Large intestine (tissue), 3 donors: ENCODE data around the gene RYR1. TPM values are rescaled to one million over a fixed set of nuclear protein-coding genes. Genes with fewer than 3 reads are reported as not detected.
"Not testable (repeated sequence)": the region's sequence is repeated elsewhere in the genome, so short reads cannot be mapped to it uniquely, and the experiment has no call there.

ENCODE experiments used
- DNase-seq, 2 donors: peaks; one replicate each; pipeline versions ENCODE4 v3.0.0 to v3.0.0-alpha.2; 2013
- H3K27ac ChIP-seq: one replicate; pipeline ENCODE4 v1.5.1; 2013; ENCODE audit warnings: low read length
- H3K27me3 ChIP-seq: 2 replicates; pipeline ENCODE4 v1.6.1; 2013; ENCODE audit warnings: low read length; ENCODE audit not compliant: control insufficient read depth, insufficient read depth
- H3K36me3 ChIP-seq: 2 replicates; pipeline ENCODE4 v1.6.1; 2013; ENCODE audit warnings: low read length; ENCODE audit not compliant: control insufficient read depth, insufficient read depth
- H3K4me1 ChIP-seq: one replicate; pipeline ENCODE4 v1.6.1; 2013; ENCODE audit warnings: low read length; ENCODE audit not compliant: control insufficient read depth, insufficient read depth
- H3K4me3 ChIP-seq: one replicate; pipeline ENCODE4 v1.5.1; 2013; ENCODE audit warnings: low read length
- H3K9me3 ChIP-seq: one replicate; pipeline ENCODE4 v1.6.1; 2013; ENCODE audit warnings: mild to moderate bottlenecking, low read depth, low read length, moderate library complexity; ENCODE audit not compliant: control insufficient read depth
- WGBS: methylation state at CpG from one replicate; pipeline ENCODE4 v1.1.5; 2013; ENCODE audit warnings: low lambda C conversion rate; ENCODE audit not compliant: insufficient coverage; 5-methylcytosine and 5-hydroxymethylcytosine counted together
- polyA plus RNA-seq: library from polyadenylated mRNA; unstranded; fragments of 120-200 nt; gene quantifications from one replicate; pipeline ENCODE4 v1.2.1, GENCODE V29; 2013

The RYR1 gene
- polyA plus RNA-seq, 1 donor, result 2.9 TPM

DNA sequence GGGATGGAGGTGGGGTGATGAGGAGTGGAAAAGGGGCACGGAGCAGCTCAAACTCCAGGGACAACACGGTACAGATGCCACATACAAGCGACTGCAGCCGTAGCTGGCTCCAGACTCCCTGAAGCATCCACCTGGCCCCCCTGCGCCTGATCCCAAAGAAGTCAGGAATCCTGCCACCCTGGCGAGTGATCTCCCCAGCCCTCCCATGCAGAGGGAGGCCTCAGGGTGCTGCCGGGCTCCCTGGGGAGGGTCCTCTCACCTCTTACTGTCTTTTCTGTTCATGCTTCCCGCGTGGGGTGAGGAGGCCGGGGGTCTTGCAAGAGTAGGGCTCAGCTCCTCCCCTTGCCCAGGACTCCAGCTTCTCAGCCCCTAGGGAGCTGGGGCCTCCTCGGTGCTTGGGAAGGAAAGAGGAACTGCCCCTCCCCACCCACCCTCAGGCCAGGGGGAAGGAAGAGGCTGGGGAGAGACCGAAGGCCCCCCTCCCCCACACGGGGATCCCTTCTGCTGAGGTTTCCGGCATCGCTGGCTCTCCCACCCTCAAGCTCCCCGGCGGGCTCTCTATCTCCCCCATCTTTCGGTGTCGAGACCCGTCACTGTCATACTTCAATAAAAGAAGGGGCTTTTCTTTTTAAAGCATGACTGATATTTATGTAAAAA, 7.6 kb upstream of the RYR1 start, which contains the start of gene RASGRP4:
TSS of gene RASGRP4 (minus strand) at position 410 of the 657 bp plus-strand sequence. CDS start at position 282, 128 bp downstream.
- Histone ChIP-seq H3K4me3 (no peak within 1 kb of the TSS), H3K4me1 (no peaks in the 10 kb centered on the region), H3K36me3 (no peaks in the 10 kb centered on the region), H3K27ac (no peak within 1 kb of the TSS), H3K27me3 (peaks cover 10% of the 10 kb centered on the region), H3K9me3 (no peaks in the 10 kb centered on the region)
- no CpG with 5 or more reads among the region's 20 CpGs for WGBS
- no peak for DNase-seq

DNA sequence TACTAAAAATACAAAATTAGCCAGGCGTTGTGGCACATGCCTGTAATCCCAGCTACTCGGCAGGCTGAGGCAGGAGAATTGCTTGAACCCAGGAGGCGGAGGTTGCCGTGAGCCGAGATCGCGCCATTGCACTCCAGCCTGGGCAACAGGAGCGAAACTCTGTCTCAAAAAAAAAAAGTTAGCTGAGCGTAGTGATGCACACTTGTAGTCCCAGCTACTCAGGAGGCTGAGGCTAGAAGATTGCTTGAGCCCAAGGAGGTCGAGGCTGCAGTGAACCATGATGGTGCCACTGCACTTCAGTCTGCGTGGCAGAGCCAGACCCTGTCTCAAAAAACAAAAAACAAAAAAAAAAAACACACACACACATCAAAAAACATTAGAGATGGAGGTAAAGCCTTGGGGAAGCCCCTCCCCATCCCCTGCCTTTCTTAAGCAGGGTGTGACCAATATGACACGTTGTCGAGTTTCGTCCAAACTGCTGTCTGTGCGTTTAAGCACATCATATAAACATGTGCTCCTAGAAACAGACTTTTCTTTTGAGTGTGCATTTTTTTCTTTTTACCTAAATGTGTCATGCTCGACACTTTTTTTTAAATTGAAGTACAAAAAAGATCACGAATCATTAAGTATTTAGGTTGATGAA, 6.3 kb upstream of the RYR1 start:
- peaks cover 13% of the 10 kb centered on the region for H3K27me3 ChIP-seq
- DNase-seq, H3K4me1 ChIP-seq, H3K9me3 ChIP-seq, H3K4me3 ChIP-seq, H3K36me3 ChIP-seq, H3K27ac ChIP-seq: not testable (repeated sequence)
- WGBS, result no CpG with 5 or more reads among the region's 17 CpGs

DNA sequence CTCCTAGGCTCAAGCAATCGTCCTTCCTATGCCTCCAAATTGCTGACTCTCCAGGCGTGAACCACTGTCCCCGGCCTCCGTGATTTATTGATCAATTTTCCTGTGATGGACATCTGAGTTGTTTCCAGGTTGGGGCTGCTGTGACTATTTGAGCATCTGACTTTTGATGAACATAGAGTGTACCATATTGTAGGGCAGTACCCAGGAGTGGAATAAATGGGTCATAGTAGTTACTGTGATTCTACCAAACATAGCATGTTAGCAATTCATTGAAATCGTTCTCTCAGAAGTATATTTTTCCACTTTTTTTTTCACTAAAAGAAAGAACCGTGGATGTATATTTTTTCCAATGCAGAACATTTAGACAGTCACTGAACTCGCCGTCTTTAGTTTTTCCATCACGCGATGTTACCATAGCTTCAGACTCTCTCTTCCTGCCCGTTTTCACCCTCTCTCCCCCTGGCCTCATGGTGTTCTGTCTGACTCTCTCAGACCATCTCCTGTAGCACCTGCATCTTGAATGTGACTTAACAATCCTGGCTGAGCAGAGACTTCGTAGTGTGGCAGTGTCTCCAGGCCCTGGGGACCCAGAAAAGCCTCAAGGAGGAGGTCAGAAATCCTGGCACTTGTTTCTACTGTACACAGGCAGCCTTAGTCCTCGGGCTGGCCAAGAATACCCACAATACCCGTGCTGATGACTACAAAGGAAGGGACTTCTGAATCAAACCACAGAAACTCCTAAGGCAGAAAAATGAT, 4.3 kb upstream of the RYR1 start:
- Histone ChIP-seq H3K27ac (no peak overlapping the region), H3K9me3 (no peaks in the 10 kb centered on the region), H3K27me3 (peaks cover 27% of the 10 kb centered on the region), H3K4me1 (no peaks in the 10 kb centered on the region), H3K4me3 (no peak overlapping the region), H3K36me3 (no peaks in the 10 kb centered on the region)
- WGBS, result 64% methylated on average over 4 of the region's 14 CpGs
- no peak for DNase-seq

DNA sequence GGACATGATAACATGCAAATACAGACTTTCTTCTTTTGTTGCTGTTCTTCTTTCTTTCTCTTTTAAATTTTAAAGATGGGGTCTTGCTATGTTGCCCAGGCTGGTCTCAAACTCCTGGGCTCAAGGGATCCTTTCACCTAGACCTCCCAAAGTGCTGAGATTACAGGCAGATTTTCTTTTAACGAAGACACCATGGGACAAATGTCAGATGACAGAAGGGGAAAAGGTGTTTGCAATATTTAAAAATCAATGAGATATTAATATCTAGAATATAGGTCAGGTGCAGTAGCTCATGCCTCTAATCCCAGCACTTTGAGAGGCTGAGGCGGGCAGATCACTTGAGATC, 3.7 kb upstream of the RYR1 start:
- Histone ChIP-seq H3K27me3 (peaks cover 32% of the 10 kb centered on the region), H3K4me3 (no peak overlapping the region), H3K4me1 (no peaks in the 10 kb centered on the region), H3K27ac (no peak overlapping the region), H3K36me3 (no peaks in the 10 kb centered on the region), H3K9me3 (no peaks in the 10 kb centered on the region)
- WGBS, result no CpG with 5 or more reads among the region's 2 CpGs
- no peak for DNase-seq

DNA sequence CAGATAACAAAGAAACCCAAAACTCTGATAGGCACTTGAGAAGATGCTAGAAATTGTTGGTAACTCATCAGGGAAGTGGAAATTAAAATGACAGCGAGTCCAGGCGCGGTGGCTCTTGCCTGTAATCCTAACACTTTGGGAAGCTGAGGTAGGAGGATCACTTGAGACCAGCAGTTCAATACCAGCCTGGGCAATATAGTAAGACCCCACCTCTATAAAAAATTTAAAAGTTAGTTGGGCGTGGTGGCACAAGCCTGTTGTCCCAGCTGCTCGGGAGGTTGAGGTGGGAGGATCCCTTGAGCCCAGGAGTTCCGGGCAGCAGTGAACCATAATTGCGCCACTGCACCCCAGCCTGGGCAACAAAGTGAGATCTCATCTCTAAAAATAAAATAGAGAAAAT, 2.6 kb upstream of the RYR1 start:
- peaks cover 30% of the 10 kb centered on the region for H3K27me3 ChIP-seq
- DNase-seq, result no peak
- no peaks in the 10 kb centered on the region for H3K9me3 ChIP-seq
- no peaks in the 10 kb centered on the region for H3K36me3 ChIP-seq
- H3K27ac ChIP-seq, result no peak overlapping the region
- WGBS, result no CpG with 5 or more reads among the region's 7 CpGs
- no peaks in the 10 kb centered on the region for H3K4me1 ChIP-seq
- no peak overlapping the region for H3K4me3 ChIP-seq

DNA sequence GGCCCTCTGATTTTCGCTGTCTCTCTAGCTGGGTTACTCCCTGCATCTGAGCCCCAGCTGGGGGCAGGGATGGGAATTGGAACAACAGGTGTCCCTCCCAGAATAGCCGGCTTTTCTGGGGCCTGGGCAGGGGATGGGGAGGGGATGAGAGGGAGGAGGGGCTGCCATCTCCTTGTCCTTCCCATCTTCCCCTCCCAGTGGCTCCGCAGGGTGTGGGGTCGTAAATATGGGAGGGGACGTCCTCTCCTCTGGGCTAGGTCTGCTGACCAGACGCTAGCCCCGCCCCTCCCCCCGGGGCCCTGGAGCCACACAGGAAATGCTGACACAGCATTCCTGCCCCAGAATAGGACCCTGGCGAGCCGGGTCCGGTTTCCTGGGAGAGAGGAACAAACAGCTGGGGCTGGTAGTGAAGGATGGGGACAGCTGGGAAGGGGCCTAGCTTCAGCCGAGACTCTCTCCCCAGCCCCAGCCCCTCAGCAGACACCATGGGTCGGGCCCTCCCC, 1.1 kb downstream of the RYR1 start:
- no peaks in the 10 kb centered on the region for H3K4me1 ChIP-seq
- no CpG with 5 or more reads among the region's 13 CpGs for WGBS
- H3K4me3 ChIP-seq, result no peak overlapping the region
- H3K27me3 ChIP-seq, result peaks cover 27% of the 10 kb centered on the region
- no peaks in the 10 kb centered on the region for H3K9me3 ChIP-seq
- no peaks in the 10 kb centered on the region for H3K36me3 ChIP-seq
- H3K27ac ChIP-seq, result no peak overlapping the region
- no peak for DNase-seq

DNA sequence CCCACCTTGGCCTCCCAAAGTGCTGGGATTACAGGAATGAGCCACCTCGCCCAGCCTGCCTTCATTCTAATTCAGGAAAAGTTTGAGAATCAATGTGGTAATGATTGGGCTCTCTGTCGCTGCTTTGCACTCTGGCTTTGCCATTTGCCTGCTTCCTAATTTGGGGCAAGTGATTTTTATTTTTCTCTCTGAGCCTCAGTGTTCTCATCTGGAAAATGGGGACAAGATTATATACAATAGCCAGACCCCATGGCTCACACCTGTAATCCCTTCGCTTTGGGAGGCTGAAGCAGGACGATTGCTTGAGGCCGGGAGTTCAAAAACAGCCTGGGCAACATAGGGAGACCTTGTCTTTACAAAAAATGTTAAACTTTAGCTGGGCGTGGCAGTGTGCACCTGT, 3.8 kb downstream of the RYR1 start:
- Histone ChIP-seq H3K27ac (no peak overlapping the region), H3K4me1 (no peaks in the 10 kb centered on the region), H3K4me3 (no peak overlapping the region), H3K36me3 (no peaks in the 10 kb centered on the region), H3K27me3 (peaks cover 22% of the 10 kb centered on the region), H3K9me3 (no peaks in the 10 kb centered on the region)
- WGBS, result 100% methylated on average over 1 of the region's 6 CpGs
- DNase-seq, result no peak

DNA sequence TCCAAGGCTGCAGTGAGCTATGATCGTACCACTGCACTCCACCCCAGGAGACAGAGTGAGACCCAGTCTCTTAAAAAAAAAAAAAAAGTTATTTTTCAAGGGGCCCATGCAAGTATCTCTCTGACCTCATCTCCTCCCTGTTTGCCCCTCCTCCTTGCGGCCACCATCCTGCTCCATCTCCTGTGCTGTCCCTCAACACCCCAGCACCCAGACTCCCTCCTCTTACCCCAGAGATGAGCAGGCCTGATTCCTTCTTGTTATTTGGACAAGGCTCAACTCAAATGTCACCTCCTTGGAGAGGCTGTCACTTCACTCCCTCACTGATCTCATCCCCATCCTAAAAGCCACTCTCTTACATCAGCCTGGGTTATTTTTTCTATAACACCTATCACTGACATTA, 4.4 kb downstream of the RYR1 start:
- Histone ChIP-seq H3K9me3 (no peaks in the 10 kb centered on the region), H3K4me1 (no peaks in the 10 kb centered on the region), H3K4me3 (no peak overlapping the region), H3K36me3 (no peaks in the 10 kb centered on the region), H3K27me3 (peaks cover 20% of the 10 kb centered on the region), H3K27ac (no peak overlapping the region)
- WGBS, result 100% methylated on average over 1 of the region's 2 CpGs
- no peak for DNase-seq

DNA sequence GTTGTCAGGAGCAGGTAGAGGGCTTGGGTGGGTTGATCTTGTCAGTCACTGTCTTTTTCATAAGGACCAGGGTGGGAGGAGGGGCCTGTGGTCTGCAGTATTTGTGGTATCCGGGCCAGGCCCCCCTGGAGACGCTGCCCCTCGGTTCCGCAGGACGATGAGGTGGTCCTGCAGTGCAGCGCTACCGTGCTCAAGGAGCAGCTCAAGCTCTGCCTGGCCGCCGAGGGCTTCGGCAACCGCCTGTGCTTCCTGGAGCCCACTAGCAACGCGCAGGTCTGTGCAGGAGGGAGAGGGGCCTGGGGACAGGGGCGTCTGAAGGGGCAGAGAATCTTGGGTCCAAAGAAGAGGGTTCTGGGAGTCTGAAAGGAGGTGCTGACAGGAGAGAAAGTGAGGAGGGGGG, 7.1 kb downstream of the RYR1 start:
- H3K27ac ChIP-seq, result no peak overlapping the region
- H3K36me3 ChIP-seq, result no peaks in the 10 kb centered on the region
- H3K9me3 ChIP-seq, result no peaks in the 10 kb centered on the region
- no peak for DNase-seq
- H3K4me1 ChIP-seq, result no peaks in the 10 kb centered on the region
- H3K27me3 ChIP-seq, result no peaks in the 10 kb centered on the region
- no peak overlapping the region for H3K4me3 ChIP-seq
- WGBS, result no CpG with 5 or more reads among the region's 14 CpGs

DNA sequence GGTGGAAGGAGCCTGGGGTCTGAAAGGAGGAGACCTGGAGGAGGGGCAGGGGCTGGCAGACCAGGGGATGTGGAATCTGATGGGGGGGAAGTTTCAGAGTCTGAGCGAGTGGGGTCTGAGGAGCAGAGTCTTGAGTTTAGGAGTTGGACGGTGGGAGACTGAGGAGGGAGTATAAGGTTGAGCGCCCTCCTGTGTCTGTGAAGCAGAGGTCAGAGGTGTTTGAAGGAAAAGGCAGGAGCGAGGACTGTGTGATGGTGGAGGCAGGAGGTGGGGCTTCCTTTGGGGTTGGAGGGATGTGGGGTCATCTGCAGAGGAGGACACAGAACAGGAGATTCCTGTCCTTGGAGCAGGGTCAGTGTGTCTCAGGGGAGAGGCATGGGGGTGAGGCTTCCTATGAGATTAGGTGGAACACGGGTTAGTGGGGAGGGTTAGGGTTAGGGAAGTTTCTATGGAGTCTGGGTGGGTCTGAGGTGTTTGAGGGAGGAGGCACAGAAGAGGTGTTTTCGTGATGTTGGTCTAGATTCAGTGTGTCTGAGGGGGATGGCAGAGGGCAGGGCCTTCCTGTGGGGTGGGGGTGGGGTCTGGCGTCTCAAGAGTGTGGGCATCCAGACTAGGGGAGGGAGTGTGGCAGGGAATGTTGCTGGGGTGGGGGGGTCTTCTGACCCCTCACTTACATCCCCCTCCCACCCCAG, 8.3 kb downstream of the RYR1 start:
- no CpG with 5 or more reads among the region's 7 CpGs for WGBS
- DNase-seq, result no peak
- H3K4me3 ChIP-seq, result no peak overlapping the region
- no peaks in the 10 kb centered on the region for H3K4me1 ChIP-seq
- H3K36me3 ChIP-seq, result no peaks in the 10 kb centered on the region
- H3K27ac ChIP-seq, result no peak overlapping the region
- no peaks in the 10 kb centered on the region for H3K27me3 ChIP-seq
- H3K9me3 ChIP-seq, result no peaks in the 10 kb centered on the region
